ENCODE data around the gene PDE3A. TPM values are rescaled to one million over a fixed set of nuclear protein-coding genes. Genes with fewer than 3 reads are reported as not detected.
"Not testable (repeated sequence)": the region's sequence is repeated elsewhere in the genome, so short reads cannot be mapped to it uniquely, and the experiment has no call there.

PDE3A gene
- polyA plus RNA-seq, 3 donors = 0.10 TPM; not detected in 2

DNA sequence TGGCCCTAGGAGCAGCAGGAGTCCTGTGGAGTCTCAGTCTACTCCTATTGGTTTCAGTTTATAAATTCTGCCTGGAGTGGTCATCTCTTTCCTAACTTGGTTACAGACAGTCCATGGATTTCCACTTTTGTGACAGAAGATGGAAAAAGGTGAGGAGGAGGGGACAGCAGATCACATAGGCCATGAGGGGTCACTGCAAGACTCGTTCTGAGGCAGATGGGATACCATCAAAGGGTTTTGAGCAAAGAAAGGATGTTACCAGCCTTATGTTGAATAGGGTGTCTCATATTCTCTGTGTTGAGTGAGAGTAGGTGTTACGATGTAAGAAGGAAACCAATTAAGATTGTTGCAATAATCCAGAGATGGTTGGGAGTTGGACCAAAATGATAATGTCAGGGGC lies 15.3 kb downstream of the PDE3A start:
- no peak overlapping the region for H3K27ac Mint-ChIP-seq
- H3K27ac ChIP-seq (ENCODE audit: low read depth in 1 of 2, low read length in 2 of 2) = no peak overlapping the region

DNA sequence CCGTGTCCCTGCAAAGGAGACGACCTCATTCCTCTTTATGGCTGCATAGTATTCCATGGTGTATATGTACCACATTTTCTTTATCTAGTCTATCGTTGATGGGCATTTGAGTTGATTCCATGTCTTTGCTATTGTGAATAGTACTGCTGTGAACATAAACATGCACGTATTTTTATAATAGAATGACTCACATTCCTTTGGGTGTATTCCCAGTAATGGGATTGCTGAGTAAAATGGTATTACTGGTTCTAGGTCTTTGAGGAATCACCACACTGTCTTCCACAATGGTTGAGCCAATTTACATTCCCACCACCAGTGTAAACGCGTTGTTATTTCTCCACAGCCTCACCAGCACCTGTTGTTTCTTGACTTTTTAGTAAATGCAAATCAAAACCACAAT lies 16.5 kb downstream of the PDE3A start:
- H3K4me2 ChIP-seq (replicated peaks; ENCODE audit: extremely low read depth, low read length, poor library complexity, severe bottlenecking); H2AFZ ChIP-seq (ENCODE audit: insufficient read depth, low read depth, low read length, poor library complexity, severe bottlenecking); H3K36me3 ChIP-seq (replicated peaks in 1 of 2; ENCODE audit: control insufficient read depth in 1 of 2, insufficient read depth in 2 of 2, low read length in 2 of 2); H3K9ac ChIP-seq (ENCODE audit: insufficient read depth, low read length, poor library complexity, severe bottlenecking); H3K4me1 ChIP-seq (ENCODE audit: control insufficient read depth in 1 of 2, insufficient read depth in 2 of 2, low read length in 2 of 2); H3K27me3 Mint-ChIP-seq (ENCODE audit: low read depth in 3 of 3); H3K27me3 ChIP-seq (ENCODE audit: control insufficient read depth in 2 of 2, insufficient read depth in 2 of 2, low read length in 2 of 2); H3K36me3 Mint-ChIP-seq; H3K4me3 Mint-ChIP-seq; intact Hi-C loops (cut with micrococcal nuclease); H3K9me3 Mint-ChIP-seq; H3K4me1 Mint-ChIP-seq; DNase-seq; H3K4me3 ChIP-seq (replicated peaks in 1 of 3; ENCODE audit: low read depth in 2 of 3, low read length in 3 of 3); H3K79me2 ChIP-seq (ENCODE audit: insufficient read depth, low read length); H3K9me3 ChIP-seq (replicated peaks in 1 of 2; ENCODE audit: control insufficient read depth in 1 of 2, insufficient read depth in 1 of 2, low read length in 2 of 2); H3K27ac ChIP-seq (ENCODE audit: low read depth in 1 of 2, low read length in 2 of 2); H4K20me1 ChIP-seq (ENCODE audit: insufficient read depth, low read length): not testable (repeated sequence)
- H3K27ac Mint-ChIP-seq = peak overlapping the region in 1 of 7 donors; percentile 64
- 100% methylated on average over 1 of the region's 6 CpGs for WGBS (ENCODE audit: insufficient coverage)

More for the DNA sequence above, 15.3 kb downstream of the PDE3A start:
- 79% methylated on average over 2 of the region's 2 CpGs for WGBS (ENCODE audit: insufficient coverage)
- Mint-ChIP-seq H3K36me3 (no peaks in the 10 kb centered on the region), H3K4me3 (no peak overlapping the region), H3K27me3 (ENCODE audit: low read depth in 3 of 3) (no peaks in the 10 kb centered on the region), H3K9me3 (peaks cover 0 to 2% (median 0%) of the 10 kb centered on the region in 7 donors), H3K4me1 (no peaks in the 10 kb centered on the region)
- Histone ChIP-seq H3K9ac (ENCODE audit: insufficient read depth, low read length, poor library complexity, severe bottlenecking) (no peak overlapping the region), H2AFZ (ENCODE audit: insufficient read depth, low read depth, low read length, poor library complexity, severe bottlenecking) (no peak overlapping the region), H3K4me2 (replicated peaks; ENCODE audit: extremely low read depth, low read length, poor library complexity, severe bottlenecking) (no peak overlapping the region), H3K9me3 (replicated peaks in 1 of 2; ENCODE audit: control insufficient read depth in 1 of 2, insufficient read depth in 1 of 2, low read length in 2 of 2) (no peaks in the 10 kb centered on the region), H3K4me1 (ENCODE audit: control insufficient read depth in 1 of 2, insufficient read depth in 2 of 2, low read length in 2 of 2) (no peaks in the 10 kb centered on the region), H3K36me3 (replicated peaks in 1 of 2; ENCODE audit: control insufficient read depth in 1 of 2, insufficient read depth in 2 of 2, low read length in 2 of 2) (no peaks in the 10 kb centered on the region), H3K4me3 (replicated peaks in 1 of 3; ENCODE audit: low read depth in 2 of 3, low read length in 3 of 3) (no peak overlapping the region), H3K79me2 (ENCODE audit: insufficient read depth, low read length) (no peaks in the 10 kb centered on the region), H4K20me1 (ENCODE audit: insufficient read depth, low read length) (no peaks in the 10 kb centered on the region), H3K27me3 (ENCODE audit: control insufficient read depth in 2 of 2, insufficient read depth in 2 of 2, low read length in 2 of 2) (no peaks in the 10 kb centered on the region)
- DNase-seq = no peak
- intact Hi-C loops (cut with micrococcal nuclease) = no loop called here
- TF ChIP-seq, protein P1, sequence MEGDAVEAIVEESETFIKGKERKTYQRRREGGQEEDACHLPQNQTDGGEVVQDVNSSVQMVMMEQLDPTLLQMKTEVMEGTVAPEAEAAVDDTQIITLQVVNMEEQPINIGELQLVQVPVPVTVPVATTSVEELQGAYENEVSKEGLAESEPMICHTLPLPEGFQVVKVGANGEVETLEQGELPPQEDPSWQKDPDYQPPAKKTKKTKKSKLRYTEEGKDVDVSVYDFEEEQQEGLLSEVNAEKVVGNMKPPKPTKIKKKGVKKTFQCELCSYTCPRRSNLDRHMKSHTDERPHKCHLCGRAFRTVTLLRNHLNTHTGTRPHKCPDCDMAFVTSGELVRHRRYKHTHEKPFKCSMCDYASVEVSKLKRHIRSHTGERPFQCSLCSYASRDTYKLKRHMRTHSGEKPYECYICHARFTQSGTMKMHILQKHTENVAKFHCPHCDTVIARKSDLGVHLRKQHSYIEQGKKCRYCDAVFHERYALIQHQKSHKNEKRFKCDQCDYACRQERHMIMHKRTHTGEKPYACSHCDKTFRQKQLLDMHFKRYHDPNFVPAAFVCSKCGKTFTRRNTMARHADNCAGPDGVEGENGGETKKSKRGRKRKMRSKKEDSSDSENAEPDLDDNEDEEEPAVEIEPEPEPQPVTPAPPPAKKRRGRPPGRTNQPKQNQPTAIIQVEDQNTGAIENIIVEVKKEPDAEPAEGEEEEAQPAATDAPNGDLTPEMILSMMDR (IDR thresholded peaks at IDR 0.05) = no peak

Data from CD14-positive monocyte (primary cell).